ENCODE data around the gene TRPM8.

DNA sequence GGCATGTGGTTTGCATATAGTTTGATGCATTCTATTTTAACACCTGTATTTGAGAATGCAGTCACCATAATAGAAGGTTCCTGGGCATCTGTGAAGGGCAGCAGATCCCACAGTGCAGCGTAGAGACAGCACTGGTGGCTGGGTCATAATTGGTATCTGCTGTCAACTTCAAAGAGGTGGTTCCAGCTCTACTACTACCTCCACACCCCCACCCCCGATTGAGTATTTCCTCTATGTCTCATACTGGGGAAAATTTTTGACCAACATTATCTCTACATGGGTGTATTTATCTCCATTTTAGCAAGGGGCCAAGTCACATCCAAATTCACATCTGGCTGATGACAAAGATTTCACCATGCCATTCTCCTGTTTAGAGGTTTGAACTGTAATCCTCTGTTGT, 43.0 kb downstream of the TRPM8 start:
- TF ChIP-seq, protein P1, sequence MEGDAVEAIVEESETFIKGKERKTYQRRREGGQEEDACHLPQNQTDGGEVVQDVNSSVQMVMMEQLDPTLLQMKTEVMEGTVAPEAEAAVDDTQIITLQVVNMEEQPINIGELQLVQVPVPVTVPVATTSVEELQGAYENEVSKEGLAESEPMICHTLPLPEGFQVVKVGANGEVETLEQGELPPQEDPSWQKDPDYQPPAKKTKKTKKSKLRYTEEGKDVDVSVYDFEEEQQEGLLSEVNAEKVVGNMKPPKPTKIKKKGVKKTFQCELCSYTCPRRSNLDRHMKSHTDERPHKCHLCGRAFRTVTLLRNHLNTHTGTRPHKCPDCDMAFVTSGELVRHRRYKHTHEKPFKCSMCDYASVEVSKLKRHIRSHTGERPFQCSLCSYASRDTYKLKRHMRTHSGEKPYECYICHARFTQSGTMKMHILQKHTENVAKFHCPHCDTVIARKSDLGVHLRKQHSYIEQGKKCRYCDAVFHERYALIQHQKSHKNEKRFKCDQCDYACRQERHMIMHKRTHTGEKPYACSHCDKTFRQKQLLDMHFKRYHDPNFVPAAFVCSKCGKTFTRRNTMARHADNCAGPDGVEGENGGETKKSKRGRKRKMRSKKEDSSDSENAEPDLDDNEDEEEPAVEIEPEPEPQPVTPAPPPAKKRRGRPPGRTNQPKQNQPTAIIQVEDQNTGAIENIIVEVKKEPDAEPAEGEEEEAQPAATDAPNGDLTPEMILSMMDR (IDR thresholded peaks at IDR 0.05) = no peak
- TF ChIP-seq POLR2AphosphoS5 (IDR thresholded peaks at IDR 0.05) (no peak), POLR2A (IDR thresholded peaks at IDR 0.05) (no peak)

All from sigmoid colon (tissue), 4 donors.